ENCODE results near the gene SEC23IP. TPM values are rescaled to one million over a fixed set of nuclear protein-coding genes. Genes with fewer than 3 reads are reported as not detected.

Gene SEC23IP
- total RNA-seq, 4 donors from 2014 or later, result 15.4 to 51.3 (median 31.1) TPM

- peaks cover 0 to 16% (median 0%) of the 10 kb centered on the region in 3 donors for H3K9me3 ChIP-seq
- H3K27me3 ChIP-seq, result no peaks in the 10 kb centered on the region
- H3K4me3 ChIP-seq, result no peak overlapping the region
- TF ChIP-seq CTCF (IDR thresholded peaks at IDR 0.05), result no peak
- no peak for TF ChIP-seq POLR2AphosphoS5 (IDR thresholded peaks at IDR 0.05)
- TF ChIP-seq POLR2A (IDR thresholded peaks at IDR 0.05), result no peak
- TF ChIP-seq EP300 (IDR thresholded peaks at IDR 0.05), result no peak
- 100% methylated on average over 1 of the region's 1 CpG; no CpG with 5 or more reads in 1 of the 2 donors for WGBS, 2 donors (ENCODE audit: low coverage in 1 of 2)
- no peaks in the 10 kb centered on the region for H3K36me3 ChIP-seq
- no peak for ATAC-seq
- H3K27ac ChIP-seq, result no peak overlapping the region
- H3K4me1 ChIP-seq, result no peaks in the 10 kb centered on the region
Measured at GRCh38 chr10:119970963-119971362, 78.4 kb downstream of the SEC23IP start.

DNA sequence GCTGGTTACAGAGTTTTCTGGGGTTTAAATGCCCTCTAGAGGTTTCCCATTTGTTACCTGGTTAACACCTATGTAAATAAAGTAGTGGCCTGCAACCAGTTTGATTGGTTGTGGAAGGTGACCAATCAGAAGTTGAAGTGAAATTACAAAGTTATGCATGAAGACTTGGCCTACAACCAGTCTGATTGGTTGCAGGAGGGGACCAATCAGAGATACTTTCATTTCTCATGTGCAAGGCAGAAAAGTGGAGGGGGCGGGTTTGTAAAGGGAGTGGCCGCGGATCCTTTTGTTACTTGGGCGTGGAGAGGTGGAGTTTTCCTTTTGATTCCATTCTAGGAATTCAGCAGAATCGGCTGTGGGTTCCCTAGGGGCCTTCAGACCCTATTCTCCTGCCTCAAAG lies 80.8 kb downstream of the SEC23IP start:
- ATAC-seq, result no peak
- H3K27ac ChIP-seq, result no peak overlapping the region
- no peaks in the 10 kb centered on the region for H3K27me3 ChIP-seq
- no peaks in the 10 kb centered on the region for H3K4me1 ChIP-seq
- no peaks in the 10 kb centered on the region for H3K36me3 ChIP-seq
- no peaks in the 10 kb centered on the region for H3K9me3 ChIP-seq
- 60 to 70% methylated on average over 5 of the region's 5 CpGs for WGBS, 2 donors (ENCODE audit: low coverage in 1 of 2)
- H3K4me3 ChIP-seq, result no peak overlapping the region
- TF ChIP-seq EP300 (IDR thresholded peaks at IDR 0.05), result no peak
- no peak for TF ChIP-seq CTCF (IDR thresholded peaks at IDR 0.05)
- no peak for TF ChIP-seq POLR2AphosphoS5 (IDR thresholded peaks at IDR 0.05)
- TF ChIP-seq POLR2A (IDR thresholded peaks at IDR 0.05), result no peak

DNA sequence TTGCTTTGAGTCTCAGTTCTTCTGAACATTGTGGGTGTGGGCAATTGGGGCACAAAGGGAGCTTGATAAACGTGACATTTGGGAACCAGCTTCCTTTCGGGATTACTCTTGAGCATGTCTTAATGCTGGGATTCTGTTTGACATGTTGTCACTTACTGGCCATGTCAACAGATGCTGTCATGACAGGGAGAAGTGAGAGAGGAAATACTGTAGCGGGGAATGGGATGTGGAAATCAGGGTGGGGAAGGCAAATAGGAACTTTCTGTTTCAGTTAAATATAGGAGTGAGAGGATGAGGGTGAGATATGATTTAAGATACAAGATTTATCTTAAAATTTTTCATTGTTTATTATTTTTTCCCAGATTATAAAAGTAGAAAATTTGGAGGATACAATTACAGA lies 83.9 kb downstream of the SEC23IP start:
- TF ChIP-seq CTCF (IDR thresholded peaks at IDR 0.05) (no peak), POLR2AphosphoS5 (IDR thresholded peaks at IDR 0.05) (no peak), POLR2A (IDR thresholded peaks at IDR 0.05) (no peak), EP300 (IDR thresholded peaks at IDR 0.05) (no peak)
- H3K9me3 ChIP-seq, result no peaks in the 10 kb centered on the region
- no peak overlapping the region for H3K4me3 ChIP-seq
- H3K27ac ChIP-seq, result no peak overlapping the region
- H3K36me3 ChIP-seq, result no peaks in the 10 kb centered on the region
- 67 to 71% methylated on average over 3 of the region's 3 CpGs for WGBS, 2 donors (ENCODE audit: low coverage in 1 of 2)
- ATAC-seq, result no peak
- peaks cover 0 to 6% (median 0%) of the 10 kb centered on the region in 3 donors for H3K4me1 ChIP-seq
- no peaks in the 10 kb centered on the region for H3K27me3 ChIP-seq

- TF ChIP-seq POLR2AphosphoS5 (IDR thresholded peaks at IDR 0.05) (no peak), EP300 (IDR thresholded peaks at IDR 0.05) (no peak), CTCF (IDR thresholded peaks at IDR 0.05) (no peak), POLR2A (IDR thresholded peaks at IDR 0.05) (no peak)
- Histone ChIP-seq H3K4me3 (no peak overlapping the region), H3K9me3 (no peaks in the 10 kb centered on the region), H3K4me1 (peaks cover 0 to 16% (median 4%) of the 10 kb centered on the region in 3 donors), H3K27me3 (no peaks in the 10 kb centered on the region), H3K27ac (peak overlapping the region in 1 of 4 donors; percentile 40), H3K36me3 (no peaks in the 10 kb centered on the region)
- 27 to 28% methylated on average over 5 of the region's 5 CpGs for WGBS, 2 donors (ENCODE audit: low coverage in 1 of 2)
- no peak for ATAC-seq
Measured at GRCh38 chr10:119980956-119981750, 88.6 kb downstream of the SEC23IP start.

DNA sequence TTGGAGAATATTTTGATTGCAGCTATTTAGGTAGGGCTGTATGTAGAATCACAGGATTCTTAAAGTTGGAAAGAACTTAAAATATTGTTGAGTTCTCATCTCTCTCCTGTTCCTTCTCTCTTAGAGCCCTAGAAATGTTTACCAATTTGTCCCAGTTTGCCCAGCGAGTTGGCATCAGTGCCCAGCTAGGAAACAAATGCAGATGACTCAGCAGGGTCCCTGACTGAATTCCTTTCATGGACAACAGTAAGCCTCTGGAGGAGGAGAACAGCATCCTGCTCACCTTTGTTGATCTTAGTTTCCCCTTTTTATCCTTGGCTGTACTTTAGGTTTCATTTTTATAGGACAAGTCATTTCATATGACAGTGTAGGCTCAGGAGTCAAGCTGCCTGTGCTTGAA lies 89.3 kb downstream of the SEC23IP start:
- Histone ChIP-seq H3K36me3 (no peaks in the 10 kb centered on the region), H3K9me3 (no peaks in the 10 kb centered on the region), H3K4me3 (no peak overlapping the region), H3K27me3 (no peaks in the 10 kb centered on the region), H3K27ac (peak overlapping the region in 1 of 4 donors; percentile 40), H3K4me1 (peaks cover 0 to 16% (median 4%) of the 10 kb centered on the region in 3 donors)
- 16 to 50% methylated on average over 1 of the region's 1 CpG for WGBS, 2 donors (ENCODE audit: low coverage in 1 of 2)
- no peak for ATAC-seq
- TF ChIP-seq CTCF (IDR thresholded peaks at IDR 0.05) (no peak), EP300 (IDR thresholded peaks at IDR 0.05) (no peak), POLR2AphosphoS5 (IDR thresholded peaks at IDR 0.05) (no peak), POLR2A (IDR thresholded peaks at IDR 0.05) (no peak)
